ENCODE measurements around the gene ADCY2. TPM values are rescaled to one million over a fixed set of nuclear protein-coding genes. Genes with fewer than 3 reads are reported as not detected.
A peak's percentile ranks its signal among the peaks of the same experiment; 100 is the strongest.

ADCY2 gene
- total RNA-seq, 1 experiment from 2014 or later = not detected

GRCh38 chr5:7845557-7845956 is 449.6 kb downstream of the ADCY2 start:
- CTCF ChIA-PET = no interaction called here
- BruUV-seq (replicated peaks) = no TSS peak
- intact Hi-C loops (cut with micrococcal nuclease; ENCODE audit: unreplicated experiment) = no loop called here
- no peak for DNase-seq
- Mint-ChIP-seq H3K4me1 (ENCODE audit: low read depth, unreplicated experiment) (no peaks in the 10 kb centered on the region), H3K4me3 (ENCODE audit: low read depth, unreplicated experiment) (no peak overlapping the region), H3K36me3 (ENCODE audit: insufficient read depth, unreplicated experiment) (no peaks in the 10 kb centered on the region), H3K27me3 (ENCODE audit: unreplicated experiment) (peaks cover 74% of the 10 kb centered on the region), H3K9me3 (ENCODE audit: low read depth, unreplicated experiment) (peaks cover 3% of the 10 kb centered on the region), H3K27ac (ENCODE audit: unreplicated experiment) (no peak overlapping the region)
- no peak for TF ChIP-seq CTCF (IDR thresholded peaks at IDR 0.05; ENCODE audit: unreplicated experiment)

- DNase-seq = no peak
- Mint-ChIP-seq H3K27ac (ENCODE audit: unreplicated experiment) (no peak overlapping the region), H3K9me3 (ENCODE audit: low read depth, unreplicated experiment) (peaks cover 3% of the 10 kb centered on the region), H3K27me3 (ENCODE audit: unreplicated experiment) (peaks cover 66% of the 10 kb centered on the region), H3K36me3 (ENCODE audit: insufficient read depth, unreplicated experiment) (no peaks in the 10 kb centered on the region), H3K4me1 (ENCODE audit: low read depth, unreplicated experiment) (no peaks in the 10 kb centered on the region), H3K4me3 (ENCODE audit: low read depth, unreplicated experiment) (no peak overlapping the region)
- intact Hi-C loops (cut with micrococcal nuclease; ENCODE audit: unreplicated experiment) = no loop called here
- no TSS peak for BruUV-seq (replicated peaks)
- CTCF ChIA-PET = no interaction called here
- no peak for TF ChIP-seq CTCF (IDR thresholded peaks at IDR 0.05; ENCODE audit: unreplicated experiment)
Observed at GRCh38 chr5:7846327-7846726, 450.4 kb downstream of the ADCY2 start.

DNA sequence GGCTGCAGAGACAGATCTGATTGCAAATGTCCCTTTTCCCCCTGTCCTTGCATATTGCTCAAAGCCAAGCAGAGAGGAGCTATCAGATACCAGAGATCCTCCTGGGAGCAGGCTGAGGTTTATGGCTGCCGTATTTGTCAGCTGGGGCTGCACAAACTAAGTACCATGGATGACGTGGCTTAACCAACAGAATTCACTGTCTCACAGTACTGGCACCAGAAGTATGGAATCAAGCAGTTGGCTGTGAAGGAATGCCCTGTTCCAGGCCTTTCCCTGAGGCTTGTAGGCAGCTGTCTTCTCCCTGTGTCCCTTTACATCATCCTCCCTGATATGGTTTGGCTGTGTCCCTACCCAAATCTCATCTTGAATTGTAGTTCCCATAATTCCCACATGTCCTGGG is 452.4 kb downstream of the ADCY2 start:
- no peak for TF ChIP-seq CTCF (IDR thresholded peaks at IDR 0.05; ENCODE audit: unreplicated experiment)
- no TSS peak for BruUV-seq (replicated peaks)
- Mint-ChIP-seq H3K4me1 (ENCODE audit: low read depth, unreplicated experiment) (no peaks in the 10 kb centered on the region), H3K27me3 (ENCODE audit: unreplicated experiment) (peaks cover 53% of the 10 kb centered on the region), H3K9me3 (ENCODE audit: low read depth, unreplicated experiment) (peaks cover 2% of the 10 kb centered on the region), H3K4me3 (ENCODE audit: low read depth, unreplicated experiment) (no peak overlapping the region), H3K27ac (ENCODE audit: unreplicated experiment) (no peak overlapping the region), H3K36me3 (ENCODE audit: insufficient read depth, unreplicated experiment) (no peaks in the 10 kb centered on the region)
- intact Hi-C loops (cut with micrococcal nuclease; ENCODE audit: unreplicated experiment) = no loop called here
- CTCF ChIA-PET = no interaction called here
- no peak for DNase-seq

DNA sequence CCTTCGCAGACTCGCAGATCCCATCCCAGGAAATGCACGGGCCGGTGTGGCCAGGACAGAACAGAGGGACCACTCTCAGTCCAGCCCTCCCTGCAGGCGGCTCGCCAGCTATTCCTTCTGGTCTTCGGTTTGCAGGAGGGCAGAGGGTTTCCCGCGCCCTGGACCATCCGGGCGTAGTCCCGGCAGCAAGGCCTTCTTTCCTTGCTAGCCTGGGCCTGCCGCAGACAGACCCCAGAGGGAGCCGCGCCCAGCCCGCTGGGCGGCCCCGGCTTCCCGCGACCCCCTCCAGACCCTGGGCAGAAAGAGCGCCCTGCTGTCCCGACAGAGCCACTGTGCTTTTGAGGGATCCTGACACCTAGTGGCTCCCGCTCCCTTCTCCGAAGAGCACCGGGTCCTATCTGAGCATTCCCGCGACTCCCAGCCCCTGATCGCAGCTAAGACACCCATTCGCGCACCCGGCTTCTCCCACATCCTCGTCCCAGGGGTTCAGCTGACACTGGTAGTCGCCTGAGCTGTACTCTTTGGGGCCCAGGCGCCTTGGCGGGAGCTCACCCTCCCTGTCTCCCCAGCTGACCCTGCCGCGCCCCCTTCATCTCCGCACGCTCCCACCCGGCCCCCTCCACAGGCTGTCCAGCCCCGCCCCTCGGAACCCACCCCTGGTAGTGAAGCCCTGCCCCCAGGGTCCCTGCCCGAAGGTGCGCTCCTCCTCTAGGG is 453.9 kb downstream of the ADCY2 start:
- no TSS peak for BruUV-seq (replicated peaks)
- CTCF ChIA-PET = interaction anchor here (0.6 kb wide), 1 partner anchor 65 kb away, joined by 6 read pairs; no protein-coding TSS in a partner anchor
- Mint-ChIP-seq H3K4me3 (ENCODE audit: low read depth, unreplicated experiment) (peak overlapping the region; percentile 7), H3K36me3 (ENCODE audit: insufficient read depth, unreplicated experiment) (no peaks in the 10 kb centered on the region), H3K4me1 (ENCODE audit: low read depth, unreplicated experiment) (no peaks in the 10 kb centered on the region), H3K27ac (ENCODE audit: unreplicated experiment) (no peak overlapping the region), H3K27me3 (ENCODE audit: unreplicated experiment) (peaks cover 38% of the 10 kb centered on the region), H3K9me3 (ENCODE audit: low read depth, unreplicated experiment) (peaks cover 2% of the 10 kb centered on the region)
- DNase-seq = no peak
- intact Hi-C loops (cut with micrococcal nuclease; ENCODE audit: unreplicated experiment) = no loop called here
- no peak for TF ChIP-seq CTCF (IDR thresholded peaks at IDR 0.05; ENCODE audit: unreplicated experiment)
